ENCODE measurements around the gene FAM83F.

DNA sequence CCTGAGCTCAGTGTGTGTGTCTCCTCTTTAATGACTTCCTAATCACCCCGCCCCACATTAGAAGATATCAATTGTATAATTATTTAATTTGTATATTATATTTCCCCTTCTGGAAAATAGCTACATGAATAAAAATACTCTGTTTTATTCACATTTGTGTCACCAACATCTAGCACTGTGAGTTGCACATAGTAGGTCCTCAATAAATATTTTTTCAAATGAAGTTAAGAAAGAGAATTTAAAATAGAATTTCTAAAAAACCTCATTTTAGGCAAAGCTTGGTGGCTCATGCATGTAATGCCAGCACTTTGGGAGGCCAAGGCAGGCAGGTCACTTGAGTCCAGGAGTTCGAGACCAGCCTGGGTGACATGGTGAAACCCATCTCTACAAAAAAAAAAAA, 59.7 kb downstream of the FAM83F start:
- TF ChIP-seq CTCF (IDR thresholded peaks at IDR 0.05) (no peak), POLR2A (IDR thresholded peaks at IDR 0.05) (no peak)
